CD4-positive, alpha-beta T cell treated with Interleukin-17A for 1 hour (primary cell): ENCODE results near the gene ACTL7A.
A peak's percentile ranks its signal among the peaks of the same experiment; 100 is the strongest.
"Not testable (repeated sequence)": the region's sequence is repeated elsewhere in the genome, so short reads cannot be mapped to it uniquely, and the experiment has no call there.

Experiments
- DNase-seq: peaks from one replicate; pipeline ENCODE4 v3.0.0-alpha.2; 2020

ACTL7A gene

GRCh38 chr9:108882052-108882888 lies 20.2 kb downstream of the ACTL7A start:
- DNase-seq, result no peak

- DNase-seq, result no peak
Observed at GRCh38 chr9:108883085-108883484, 21.0 kb downstream of the ACTL7A start.

DNA sequence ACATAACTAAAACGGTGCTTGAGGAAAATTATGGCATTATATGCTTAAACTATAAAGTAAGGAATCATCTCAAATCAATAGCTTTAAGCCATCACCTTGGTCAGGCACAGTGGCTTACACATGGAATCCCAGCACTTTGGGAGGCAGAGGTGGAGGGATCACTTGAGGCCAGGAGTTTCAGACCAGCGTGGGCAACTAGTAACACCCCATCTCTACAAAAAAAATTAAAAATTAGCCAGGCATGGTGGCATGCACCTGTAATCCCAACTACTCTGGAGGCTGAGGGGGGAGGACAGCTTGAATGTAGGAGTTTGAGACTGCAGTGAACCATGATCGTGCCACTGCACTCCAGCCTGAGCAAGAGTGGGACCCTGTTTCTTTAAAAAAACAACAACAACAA lies 22.6 kb downstream of the ACTL7A start:
- DNase-seq, result no peak

- DNase-seq, result no peak
Observed at GRCh38 chr9:108885643-108886348, 23.7 kb downstream of the ACTL7A start.

DNA sequence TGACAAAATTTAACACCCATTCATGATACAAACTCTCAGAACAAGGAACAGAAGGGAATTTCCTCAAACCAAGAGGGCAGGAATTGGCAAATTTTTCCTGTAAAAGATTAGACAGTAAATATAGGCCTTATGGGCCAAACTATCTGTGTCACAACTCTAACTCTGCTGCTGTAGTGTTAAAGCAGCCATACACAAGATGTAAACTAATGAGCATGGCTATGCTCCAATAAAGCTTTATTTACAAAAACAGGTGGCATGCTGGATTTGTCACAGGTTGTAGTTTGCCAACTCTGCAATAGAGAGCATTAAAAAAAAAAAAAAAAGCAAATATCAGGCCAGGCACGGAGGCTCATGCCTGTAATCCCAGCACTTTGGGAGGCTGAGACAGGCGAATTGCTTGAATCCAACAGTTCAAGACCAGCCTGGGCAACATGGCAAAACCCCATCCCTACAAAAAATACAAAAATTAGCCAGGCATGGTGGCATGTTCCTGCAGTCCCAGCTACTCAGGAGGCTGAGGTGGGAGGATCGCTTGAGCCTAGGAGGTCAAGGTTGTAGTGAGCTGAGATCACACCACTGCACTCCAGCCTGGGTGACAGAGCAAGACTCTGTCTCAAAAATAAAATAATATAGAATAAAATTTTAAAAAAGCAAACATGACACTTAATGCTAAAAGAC lies 24.7 kb downstream of the ACTL7A start:
- not testable (repeated sequence) for DNase-seq

DNA sequence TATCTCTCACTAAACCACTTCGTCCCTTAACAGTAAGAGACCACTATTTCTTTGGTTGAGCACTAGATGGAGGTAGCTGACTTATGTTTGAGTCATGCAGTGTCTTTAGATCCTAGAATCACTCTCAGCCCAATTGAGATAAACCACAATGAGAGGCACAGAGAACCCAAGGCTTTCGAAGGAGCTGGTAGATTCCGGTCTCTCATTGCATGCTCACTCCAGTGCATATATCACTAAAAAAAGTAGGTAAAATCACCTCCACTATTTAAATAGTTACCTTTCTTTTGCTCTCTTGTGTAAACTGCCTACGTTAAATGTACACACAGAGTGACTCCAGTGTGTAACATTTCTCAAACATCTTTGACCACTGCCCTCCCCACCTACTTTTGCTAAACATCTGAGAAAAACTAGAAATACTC lies 27.6 kb downstream of the ACTL7A start:
- DNase-seq, result peak; percentile 9

GRCh38 chr9:108894225-108894997 lies 32.3 kb downstream of the ACTL7A start:
- DNase-seq, result no peak

DNA sequence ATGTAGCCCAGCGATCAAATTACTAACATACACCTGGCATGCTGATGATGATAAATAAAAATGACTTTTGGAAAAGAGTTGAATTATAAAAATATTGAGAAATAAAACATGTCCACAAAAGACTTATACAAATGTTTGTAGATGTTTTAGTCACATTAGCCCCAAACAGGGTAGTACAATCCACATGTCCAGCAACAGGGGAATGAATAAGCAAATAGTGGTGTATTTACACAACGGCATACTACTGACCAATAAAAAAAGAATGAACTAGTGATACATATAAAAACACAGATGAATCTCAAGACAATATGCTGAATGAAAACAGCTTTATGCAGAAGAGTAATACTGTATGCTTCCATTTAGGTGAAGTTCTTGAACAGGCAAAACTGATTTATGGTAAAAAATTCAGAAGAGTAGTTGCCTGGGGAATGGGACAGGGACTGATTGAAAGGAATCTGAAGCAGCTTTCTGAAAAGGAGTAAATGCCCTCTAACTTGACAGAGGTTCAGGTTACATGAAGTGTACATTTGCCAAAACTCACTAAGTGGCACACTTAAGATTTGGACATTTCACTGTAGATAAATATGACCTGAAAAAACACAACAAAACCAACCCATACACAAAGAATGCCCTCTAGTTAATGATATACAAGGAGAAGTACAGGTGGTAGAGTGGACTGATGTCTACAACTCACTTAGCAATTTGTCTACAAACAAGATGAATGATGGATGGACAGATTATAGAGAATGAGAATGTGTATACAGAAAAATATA lies 35.4 kb downstream of the ACTL7A start:
- no peak for DNase-seq

DNA sequence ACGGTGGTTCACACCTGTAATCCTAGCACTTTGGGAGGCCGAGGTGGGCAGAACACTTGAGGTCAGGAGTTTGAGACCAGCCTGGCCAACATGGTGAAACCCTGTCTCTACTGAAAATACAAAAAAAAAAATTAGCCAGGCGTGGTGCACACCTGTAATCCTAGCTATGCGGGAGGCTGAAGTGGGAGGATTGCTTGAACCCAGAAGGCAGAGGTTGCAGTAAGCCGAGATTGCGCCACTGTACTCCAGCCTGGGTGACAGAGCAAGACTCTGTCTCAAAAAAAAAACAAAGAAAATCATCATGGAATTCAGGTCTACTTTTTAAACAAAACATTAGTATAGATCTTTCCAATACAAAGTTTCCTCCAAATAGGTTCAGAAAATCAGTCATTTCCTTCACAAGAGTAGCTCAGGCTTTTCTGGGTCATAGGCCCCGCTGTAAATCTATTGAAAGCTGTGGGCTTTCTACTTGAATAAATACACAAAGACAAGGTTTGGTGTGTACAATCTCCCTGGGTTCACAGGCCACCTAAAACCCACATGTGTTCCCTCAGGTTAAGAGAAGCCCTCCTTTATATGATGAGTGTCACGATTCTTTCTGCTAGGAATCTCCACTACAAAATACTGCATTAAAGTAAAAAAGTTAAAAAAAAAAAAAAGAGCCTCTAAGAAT lies 37.1 kb downstream of the ACTL7A start:
- not testable (repeated sequence) for DNase-seq

GRCh38 chr9:108900176-108900575 lies 38.1 kb downstream of the ACTL7A start:
- no peak for DNase-seq

- no peak for DNase-seq
Observed at GRCh38 chr9:108903420-108904103, 41.5 kb downstream of the ACTL7A start.

DNA sequence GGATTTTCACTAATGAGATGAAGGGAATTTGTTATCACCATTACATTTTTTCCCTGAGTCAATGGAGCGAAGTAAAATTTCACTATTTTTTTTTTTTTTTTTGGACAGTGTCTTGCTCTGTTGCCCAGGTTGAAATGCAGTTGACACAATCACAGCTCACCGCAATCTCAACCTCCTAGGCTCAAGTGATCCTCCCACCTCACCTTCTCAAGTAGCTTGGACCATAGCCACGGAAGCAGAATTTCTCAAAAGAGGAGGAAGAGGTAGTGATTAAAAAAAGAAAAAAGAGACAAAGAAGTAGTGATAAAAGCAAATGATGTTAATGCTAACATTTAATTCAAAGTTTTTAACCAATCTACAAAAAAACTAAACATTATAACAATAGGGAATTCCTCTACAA lies 42.1 kb downstream of the ACTL7A start:
- DNase-seq, result no peak

- DNase-seq, result no peak
Observed at GRCh38 chr9:108905494-108905893, 43.4 kb downstream of the ACTL7A start.

DNA sequence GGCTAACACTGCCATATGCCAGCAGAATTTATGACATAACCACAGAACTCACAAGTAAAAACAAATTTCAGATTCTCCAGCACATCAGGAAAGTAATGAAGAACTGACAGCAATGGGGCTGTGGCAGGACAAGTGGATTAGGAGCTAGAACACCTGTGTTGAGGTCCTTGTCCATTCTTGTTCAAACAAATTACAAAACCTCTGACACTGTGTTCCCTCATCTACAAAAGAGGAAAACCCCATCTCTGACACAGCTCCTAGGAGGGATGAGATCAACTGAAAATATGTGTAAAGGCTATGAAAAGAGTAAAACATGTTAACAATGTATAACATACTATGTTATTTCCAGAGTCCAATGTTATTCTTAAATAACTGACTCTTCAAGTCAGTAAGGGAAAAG lies 48.3 kb downstream of the ACTL7A start:
- DNase-seq, result no peak

DNA sequence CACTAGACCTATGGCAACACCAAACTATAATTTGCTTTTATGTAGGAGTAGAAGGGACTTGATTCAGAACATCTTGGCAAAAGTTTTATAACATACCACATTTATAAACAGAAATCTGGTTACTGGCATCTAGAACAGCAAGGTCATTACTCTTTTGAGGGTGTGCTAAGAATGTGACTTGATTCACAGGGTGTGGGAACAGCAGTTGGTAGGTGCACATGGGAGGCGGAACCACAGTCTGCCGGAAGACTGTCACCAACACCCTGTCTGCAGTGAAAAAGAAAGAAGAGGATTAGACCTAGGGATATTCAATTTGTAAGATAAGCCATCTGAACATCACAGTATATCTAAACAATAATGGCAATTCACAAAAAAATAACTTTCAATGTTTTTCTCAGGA lies 48.8 kb downstream of the ACTL7A start:
- DNase-seq, result no peak

DNA sequence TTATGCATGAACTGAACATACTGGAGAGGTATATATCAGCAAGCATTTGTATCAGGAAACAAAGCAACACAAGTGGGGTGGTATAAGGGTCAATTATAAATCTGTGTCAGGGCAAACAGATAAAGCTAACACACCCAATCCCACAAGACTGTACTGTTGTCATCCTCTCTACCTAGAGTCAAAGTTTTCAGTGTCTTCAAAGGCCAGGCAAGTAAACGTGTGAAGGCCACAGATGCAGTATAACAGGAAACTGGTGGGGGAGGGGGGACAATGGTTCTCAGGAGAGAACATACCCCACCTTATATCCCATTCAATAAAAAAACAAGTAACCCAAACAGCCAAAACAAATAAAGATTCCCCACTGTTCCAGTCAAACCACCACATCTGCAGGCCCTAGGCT lies 49.8 kb downstream of the ACTL7A start:
- peak; percentile 17 for DNase-seq
